IgD-negative memory B cell (primary cell): ENCODE results near the gene MAD1L1. TPM values are rescaled to one million over a fixed set of nuclear protein-coding genes. Genes with fewer than 3 reads are reported as not detected.

ENCODE experiments used
- H3K27ac Mint-ChIP-seq, 3 donors: one replicate each; pipeline ENCODE4 v1.8.0; 2020 to 2022; ENCODE audit warnings: mild to moderate bottlenecking in 3 of 3, mixed read lengths in 3 of 3, moderate library complexity in 1 of 3
- H3K27me3 Mint-ChIP-seq: one replicate; pipeline ENCODE4 v1.8.0; 2021; ENCODE audit warnings: mixed read lengths
- H3K36me3 Mint-ChIP-seq: one replicate; pipeline ENCODE4 v1.8.0; 2020; ENCODE audit warnings: mild to moderate bottlenecking, mixed read lengths
- H3K4me1 Mint-ChIP-seq, 3 donors: one replicate each; pipeline ENCODE4 v1.8.0; 2020 to 2022; ENCODE audit warnings: mixed read lengths in 3 of 3, mild to moderate bottlenecking in 1 of 3
- H3K4me3 Mint-ChIP-seq, 4 donors: one replicate each; pipeline ENCODE4 v1.8.0; 2020 to 2022; ENCODE audit warnings: mild to moderate bottlenecking in 4 of 4, mixed read lengths in 4 of 4, moderate library complexity in 3 of 4
- H3K9me3 Mint-ChIP-seq, 3 donors: one replicate each; pipeline ENCODE4 v1.8.0; 2020 to 2021; ENCODE audit warnings: mixed read lengths in 3 of 3, mild to moderate bottlenecking in 1 of 3
- polyA plus RNA-seq: library from polyadenylated mRNA; unstranded; fragments of 300-500 nt; fragmentation: Illumina TruSeq; gene quantifications from one replicate; pipeline ENCODE4 v1.2.3, GENCODE V29; 2021

MAD1L1 gene
- polyA plus RNA-seq, 1 donor from 2014 or later: 133 TPM

GRCh38 chr7:1810961-1811849 lies 421.5 kb downstream of the MAD1L1 start:
- Mint-ChIP-seq H3K9me3 (no peaks in the 10 kb centered on the region), H3K4me3 (no peak overlapping the region), H3K36me3 (peaks cover 1% of the 10 kb centered on the region), H3K27ac (no peak overlapping the region), H3K4me1 (peaks cover 0 to 1% (median 0%) of the 10 kb centered on the region in 3 donors), H3K27me3 (no peaks in the 10 kb centered on the region)

GRCh38 chr7:1810521-1810920 lies 422.2 kb downstream of the MAD1L1 start:
- Mint-ChIP-seq H3K4me1 (peaks cover 0 to 1% (median 0%) of the 10 kb centered on the region in 3 donors), H3K36me3 (peaks cover 1% of the 10 kb centered on the region), H3K27ac (no peak overlapping the region), H3K27me3 (no peaks in the 10 kb centered on the region), H3K9me3 (no peaks in the 10 kb centered on the region), H3K4me3 (no peak overlapping the region)

- no peak overlapping the region for H3K4me3 Mint-ChIP-seq
- no peak overlapping the region for H3K27ac Mint-ChIP-seq
- peaks cover 1% of the 10 kb centered on the region for H3K36me3 Mint-ChIP-seq
- H3K27me3 Mint-ChIP-seq: peaks cover 5% of the 10 kb centered on the region
- H3K9me3 Mint-ChIP-seq: no peaks in the 10 kb centered on the region
- H3K4me1 Mint-ChIP-seq: peaks cover 0 to 1% (median 0%) of the 10 kb centered on the region in 3 donors
These were observed 423.0 kb downstream of the MAD1L1 start for GRCh38 chr7:1809601-1810258.

- Mint-ChIP-seq H3K4me3 (no peak overlapping the region), H3K27me3 (peaks cover 5% of the 10 kb centered on the region), H3K36me3 (no peaks in the 10 kb centered on the region), H3K27ac (no peak overlapping the region), H3K9me3 (no peaks in the 10 kb centered on the region), H3K4me1 (peaks cover 0 to 1% (median 0%) of the 10 kb centered on the region in 3 donors)
These were observed 423.7 kb downstream of the MAD1L1 start for GRCh38 chr7:1809070-1809469.

GRCh38 chr7:1807821-1808600 lies 424.7 kb downstream of the MAD1L1 start:
- Mint-ChIP-seq H3K27ac (peak overlapping the region in 1 of 3 donors; percentile 61), H3K4me1 (peaks cover 0 to 1% (median 0%) of the 10 kb centered on the region in 3 donors), H3K27me3 (peaks cover 11% of the 10 kb centered on the region), H3K9me3 (peaks cover 0 to 2% (median 0%) of the 10 kb centered on the region in 3 donors), H3K4me3 (no peak overlapping the region), H3K36me3 (no peaks in the 10 kb centered on the region)

GRCh38 chr7:1806354-1806753 lies 426.4 kb downstream of the MAD1L1 start:
- H3K36me3 Mint-ChIP-seq: no peaks in the 10 kb centered on the region
- H3K27ac Mint-ChIP-seq: no peak overlapping the region
- peaks cover 0 to 2% (median under 1%) of the 10 kb centered on the region in 3 donors for H3K9me3 Mint-ChIP-seq
- H3K4me1 Mint-ChIP-seq: no peaks in the 10 kb centered on the region
- H3K4me3 Mint-ChIP-seq: no peak overlapping the region
- peaks cover 14% of the 10 kb centered on the region for H3K27me3 Mint-ChIP-seq

- Mint-ChIP-seq H3K9me3 (peaks cover 0 to 5% (median 2%) of the 10 kb centered on the region in 3 donors), H3K36me3 (no peaks in the 10 kb centered on the region), H3K4me1 (no peaks in the 10 kb centered on the region), H3K4me3 (no peak overlapping the region), H3K27me3 (peaks cover 16% of the 10 kb centered on the region), H3K27ac (no peak overlapping the region)
These were observed 428.4 kb downstream of the MAD1L1 start for GRCh38 chr7:1804310-1804709.

- H3K9me3 Mint-ChIP-seq: peaks cover 0 to 5% (median 4%) of the 10 kb centered on the region in 3 donors
- H3K27me3 Mint-ChIP-seq: peaks cover 16% of the 10 kb centered on the region
- H3K27ac Mint-ChIP-seq: peak overlapping the region in 1 of 3 donors; percentile 78
- no peaks in the 10 kb centered on the region for H3K36me3 Mint-ChIP-seq
- no peaks in the 10 kb centered on the region for H3K4me1 Mint-ChIP-seq
- H3K4me3 Mint-ChIP-seq: no peak overlapping the region
These were observed 429.8 kb downstream of the MAD1L1 start for GRCh38 chr7:1802899-1803298.

GRCh38 chr7:1800902-1801301 lies 431.8 kb downstream of the MAD1L1 start:
- Mint-ChIP-seq H3K36me3 (no peaks in the 10 kb centered on the region), H3K4me1 (no peaks in the 10 kb centered on the region), H3K27me3 (peaks cover 24% of the 10 kb centered on the region), H3K27ac (no peak overlapping the region), H3K4me3 (no peak overlapping the region), H3K9me3 (peaks cover 0 to 7% (median 5%) of the 10 kb centered on the region in 3 donors)

- Mint-ChIP-seq H3K4me1 (no peaks in the 10 kb centered on the region), H3K27me3 (peaks cover 23% of the 10 kb centered on the region), H3K27ac (no peak overlapping the region), H3K4me3 (no peak overlapping the region), H3K9me3 (peaks cover 15 to 24% (median 19%) of the 10 kb centered on the region in 3 donors), H3K36me3 (peaks cover 3% of the 10 kb centered on the region)
These were observed 434.6 kb downstream of the MAD1L1 start for GRCh38 chr7:1798191-1798590.

- H3K9me3 Mint-ChIP-seq: peaks cover 16 to 26% (median 17%) of the 10 kb centered on the region in 3 donors
- H3K4me1 Mint-ChIP-seq: no peaks in the 10 kb centered on the region
- no peak overlapping the region for H3K4me3 Mint-ChIP-seq
- H3K27me3 Mint-ChIP-seq: peaks cover 20% of the 10 kb centered on the region
- peaks cover 6% of the 10 kb centered on the region for H3K36me3 Mint-ChIP-seq
- no peak overlapping the region for H3K27ac Mint-ChIP-seq
These were observed 437.7 kb downstream of the MAD1L1 start for GRCh38 chr7:1794888-1795542.

- H3K4me1 Mint-ChIP-seq: no peaks in the 10 kb centered on the region
These were observed 445.0 kb downstream of the MAD1L1 start for GRCh38 chr7:1787681-1788235.

GRCh38 chr7:1787241-1787640 lies 445.5 kb downstream of the MAD1L1 start:
- Mint-ChIP-seq H3K9me3 (peaks cover 0 to 9% (median 7%) of the 10 kb centered on the region in 3 donors), H3K4me3 (no peak overlapping the region), H3K27ac (no peak overlapping the region), H3K27me3 (peaks cover 14% of the 10 kb centered on the region), H3K4me1 (no peaks in the 10 kb centered on the region), H3K36me3 (peaks cover 3% of the 10 kb centered on the region)

More at GRCh38 chr7:1787681-1788235, 445.0 kb downstream of the MAD1L1 start:
- H3K9me3 Mint-ChIP-seq: peaks cover 1 to 12% (median 7%) of the 10 kb centered on the region in 3 donors
- peaks cover 3% of the 10 kb centered on the region for H3K36me3 Mint-ChIP-seq
- H3K27ac Mint-ChIP-seq: no peak overlapping the region
- no peak overlapping the region for H3K4me3 Mint-ChIP-seq
- H3K27me3 Mint-ChIP-seq: peaks cover 12% of the 10 kb centered on the region

GRCh38 chr7:1785839-1786238 lies 446.9 kb downstream of the MAD1L1 start:
- Mint-ChIP-seq H3K27me3 (peaks cover 15% of the 10 kb centered on the region), H3K27ac (no peak overlapping the region), H3K9me3 (peaks cover 0 to 9% (median 7%) of the 10 kb centered on the region in 3 donors), H3K4me1 (no peaks in the 10 kb centered on the region), H3K4me3 (no peak overlapping the region), H3K36me3 (no peaks in the 10 kb centered on the region)
